ENCODE results near the gene IL18.
"Not testable (repeated sequence)": the region's sequence is repeated elsewhere in the genome, so short reads cannot be mapped to it uniquely, and the experiment has no call there.

IL18 gene

DNA sequence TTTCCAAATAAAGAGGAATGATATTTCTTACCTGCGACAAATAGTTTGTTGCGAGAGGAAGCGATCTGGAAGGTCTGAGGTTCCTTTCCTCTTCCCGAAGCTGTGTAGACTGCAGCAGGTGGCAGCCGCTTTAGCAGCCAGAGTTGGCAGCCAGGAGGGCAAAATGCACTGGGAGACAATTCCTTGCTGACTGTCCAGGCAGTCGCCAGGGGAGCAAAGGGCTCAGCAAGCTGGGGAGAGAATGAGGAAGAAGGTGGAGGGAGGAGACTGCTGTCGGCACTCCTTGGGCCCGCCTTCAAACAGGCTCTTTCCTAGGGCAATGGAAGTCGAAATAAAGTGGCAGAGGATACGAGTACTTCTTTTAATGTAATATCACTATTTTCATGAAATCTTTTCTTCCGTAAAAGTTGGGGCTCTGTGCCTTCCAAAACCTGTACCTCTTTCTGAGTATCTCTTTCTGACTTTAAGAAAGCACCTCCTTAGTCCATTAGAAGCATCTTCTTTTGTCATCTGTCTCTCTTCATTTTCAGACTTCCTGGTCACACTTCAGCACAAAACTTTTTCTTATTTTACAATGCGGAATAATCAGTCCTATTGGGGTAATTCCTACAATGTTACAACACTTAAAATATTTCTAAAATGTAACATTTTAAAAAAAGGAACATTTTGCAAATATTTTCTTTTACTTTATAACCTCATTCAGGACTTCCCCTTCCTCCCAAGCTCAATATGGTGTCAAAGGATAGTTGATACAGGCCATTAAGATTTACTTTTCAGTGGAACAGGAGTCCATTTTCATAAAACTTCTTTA, at the start of gene IL18:
IL18 (minus strand) TSS at position 220 of the 811 bp plus-strand sequence. CDS start 9,041 bp downstream, outside the sequence.
- DNase-seq: no peak

DNA sequence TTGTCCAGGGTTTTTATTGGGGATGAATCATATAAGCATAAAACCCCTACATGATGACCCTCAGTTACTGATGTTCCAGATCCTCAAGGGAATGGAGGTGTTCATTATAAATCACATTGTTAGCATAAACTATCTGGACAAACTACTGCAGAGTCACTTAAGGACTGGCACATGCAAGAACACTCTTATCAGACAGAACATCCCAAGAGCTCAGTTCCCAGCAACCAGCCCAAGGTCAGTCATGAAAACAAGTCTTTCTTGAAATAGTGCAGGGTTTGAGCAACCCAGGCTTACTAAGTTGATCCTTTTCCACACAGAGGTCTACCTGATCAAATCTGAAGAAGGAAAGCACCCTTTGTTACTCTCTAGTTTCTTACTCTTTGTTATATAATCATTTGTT, 48.8 kb upstream of the IL18 start:
- DNase-seq: no peak

DNA sequence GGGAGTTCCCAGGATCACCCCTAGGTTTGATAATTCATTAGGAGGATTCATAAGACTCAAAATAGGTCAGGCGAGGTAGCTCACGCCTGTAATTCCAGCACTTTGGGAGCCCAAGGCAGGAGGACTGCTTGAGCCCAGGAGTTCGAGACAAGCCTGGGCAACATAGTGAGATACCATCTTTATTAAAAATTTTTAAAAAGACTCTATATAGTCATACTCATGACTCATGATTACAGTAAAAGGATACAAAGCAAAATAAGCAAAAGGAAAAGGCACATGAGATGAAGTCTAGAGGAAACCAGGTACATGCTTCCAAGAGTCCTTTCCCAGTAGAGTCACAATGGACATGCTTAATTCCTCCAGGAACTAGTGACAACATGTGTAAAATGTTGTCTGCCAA, 48.4 kb upstream of the IL18 start:
- no peak for DNase-seq

DNA sequence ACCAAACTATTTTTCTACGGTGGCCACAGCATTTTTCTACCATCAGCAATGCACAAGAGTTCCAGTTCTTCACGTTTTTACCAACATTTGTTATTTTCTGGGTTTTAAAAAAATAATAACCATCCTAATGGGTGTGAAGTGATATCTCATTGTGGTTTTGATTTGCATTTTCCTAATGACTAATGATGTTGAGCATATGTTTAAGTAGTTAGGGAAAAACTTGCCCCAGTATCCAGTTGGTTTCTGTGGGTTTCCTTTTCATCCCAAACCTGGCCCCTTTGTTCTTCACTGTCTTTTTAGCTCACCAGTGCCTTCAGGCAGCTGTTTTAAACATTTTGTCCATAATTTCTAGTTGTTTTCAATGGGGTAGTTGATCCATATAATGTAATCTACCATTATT, 47.6 kb upstream of the IL18 start:
- DNase-seq: no peak

DNA sequence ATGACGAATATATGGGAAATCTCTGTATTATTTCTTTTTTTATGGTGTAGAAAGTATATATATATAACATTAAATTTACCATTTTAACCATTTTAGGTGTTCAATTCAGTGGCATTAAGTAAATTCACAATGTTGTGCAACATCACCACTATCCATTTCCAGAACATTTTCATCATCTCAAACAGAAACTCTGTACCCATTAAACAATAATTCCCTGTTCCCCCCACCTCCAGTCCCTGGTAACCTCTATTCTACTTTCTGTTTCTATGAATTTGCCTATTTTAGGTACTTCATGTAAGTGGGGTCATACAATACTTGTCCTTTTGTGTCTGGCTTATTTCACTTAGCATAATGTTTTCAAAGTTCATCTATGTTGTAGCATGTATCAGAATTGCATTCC, 47.0 kb upstream of the IL18 start:
- no peak for DNase-seq

DNA sequence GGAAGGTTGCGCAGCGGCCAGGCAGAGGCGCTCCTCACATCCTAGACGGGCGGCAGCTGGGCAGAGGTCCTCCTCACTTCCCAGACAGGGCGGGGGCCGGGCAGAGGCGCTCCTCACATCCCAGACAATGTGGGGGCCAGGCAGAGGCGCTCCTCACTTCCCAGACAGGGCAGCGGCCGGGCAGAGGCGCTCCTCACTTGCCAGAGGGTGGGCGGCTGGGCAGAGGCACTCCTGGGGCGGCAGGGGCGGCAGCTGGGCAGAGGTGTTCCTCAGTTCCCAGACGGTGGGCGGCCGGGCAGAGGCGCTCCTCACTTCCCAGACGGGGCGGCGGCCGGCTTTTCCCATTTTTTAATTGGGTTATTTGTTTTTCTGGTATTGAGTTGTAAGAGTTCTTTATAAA, 42.2 kb upstream of the IL18 start:
- DNase-seq: no peak

DNA sequence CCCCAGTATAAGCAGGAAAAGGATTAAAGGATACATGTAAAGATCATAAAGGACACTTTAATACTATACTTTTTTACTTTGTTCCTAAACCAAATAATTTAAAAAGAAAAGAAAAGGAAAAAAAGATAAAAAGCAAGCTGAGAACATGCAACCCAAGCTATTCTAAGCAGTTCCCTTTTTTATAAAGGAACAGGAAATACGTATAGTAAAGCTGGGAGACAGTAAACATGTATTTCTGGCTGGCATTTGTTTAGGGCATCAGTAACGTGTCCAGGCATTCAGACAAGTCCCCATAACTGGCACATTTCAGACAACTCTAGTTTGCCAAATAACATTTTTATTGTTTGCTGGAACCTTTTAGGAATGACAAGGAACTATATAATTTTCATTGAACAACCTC, 36.4 kb upstream of the IL18 start:
- no peak for DNase-seq

DNA sequence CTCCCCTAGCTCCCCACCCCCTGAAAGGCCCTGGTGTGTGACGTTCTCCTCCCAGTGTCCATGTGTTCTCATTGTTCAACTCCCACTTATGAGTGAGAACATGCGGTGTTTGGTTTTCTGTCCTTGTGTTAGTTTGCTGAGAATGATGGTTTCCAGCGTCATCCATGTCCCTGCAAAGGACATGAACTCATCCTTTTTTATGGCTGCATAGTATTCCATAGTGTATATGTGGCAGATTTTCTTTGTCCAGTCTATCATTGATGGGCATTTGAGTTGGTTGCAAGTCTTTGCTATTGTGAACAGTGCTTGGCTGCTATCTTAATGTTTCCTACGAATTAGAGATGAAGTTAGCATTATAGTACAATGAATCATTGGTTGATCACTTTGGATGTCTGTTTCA, 35.2 kb upstream of the IL18 start:
- not testable (repeated sequence) for DNase-seq

DNA sequence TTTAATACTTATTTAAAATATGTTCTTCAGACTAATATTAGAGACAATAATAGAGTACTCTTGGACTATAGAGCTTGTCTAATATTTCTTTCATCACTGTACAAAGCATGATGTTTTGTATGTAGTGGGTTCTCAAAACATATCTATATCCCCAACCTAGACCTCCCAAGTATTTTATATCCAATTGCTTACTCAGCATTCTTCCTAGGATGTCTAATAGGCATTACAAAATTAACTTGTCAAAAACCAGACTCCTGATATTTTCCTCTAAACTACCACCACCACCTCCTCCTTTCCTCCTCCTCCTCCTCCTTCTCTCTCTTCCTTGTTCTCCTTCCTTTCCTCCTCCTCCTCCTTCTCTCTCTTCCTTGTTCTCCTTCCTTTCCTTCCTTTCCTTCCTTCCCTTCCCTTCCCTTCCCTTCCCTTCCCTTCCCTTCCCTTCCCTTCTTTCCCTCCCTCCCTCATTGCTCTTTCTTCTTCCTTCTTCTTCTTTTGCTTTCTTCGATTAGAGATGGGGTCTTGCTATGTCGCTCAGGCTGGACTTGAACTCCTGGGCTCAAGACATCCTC, 32.7 kb upstream of the IL18 start:
- DNase-seq: no peak

DNA sequence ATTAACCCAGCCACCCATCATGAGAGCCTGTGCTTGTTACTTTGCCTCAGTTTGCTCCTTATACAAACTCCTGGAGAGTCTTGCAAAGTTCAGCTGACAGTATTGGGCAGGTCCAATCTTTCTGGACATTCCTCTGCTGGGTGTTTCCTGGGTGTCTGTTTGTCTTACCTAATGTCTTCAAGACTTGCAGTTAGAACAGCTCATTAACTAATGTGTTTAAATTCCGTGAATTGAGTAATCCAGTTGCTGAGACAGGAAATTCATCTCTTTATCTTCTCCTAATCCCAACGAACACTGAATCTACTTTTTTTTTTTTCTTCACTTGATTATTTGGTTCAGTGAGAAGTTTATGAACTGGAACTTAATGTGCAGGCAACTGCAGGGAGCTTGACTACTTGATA, 32.1 kb upstream of the IL18 start:
- no peak for DNase-seq

DNA sequence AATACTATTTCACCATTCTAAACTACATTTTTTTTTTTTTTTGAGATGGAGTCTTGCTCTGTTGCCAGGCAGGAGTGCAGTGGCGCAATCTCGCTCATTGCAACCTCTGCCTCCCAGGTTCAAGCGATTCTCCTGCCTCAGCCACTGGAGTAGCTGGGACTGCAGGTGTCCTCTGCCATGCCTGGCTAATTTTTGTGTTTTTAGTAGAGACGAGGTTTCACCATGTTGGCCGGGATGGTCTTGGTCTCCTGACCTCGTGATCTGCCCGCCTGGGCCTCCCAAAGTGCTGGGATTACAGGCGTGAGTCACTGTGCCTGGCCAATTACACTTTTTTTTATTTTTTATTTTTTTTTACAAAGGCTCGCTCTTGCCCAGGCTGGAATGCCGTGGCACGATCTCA, 31.2 kb upstream of the IL18 start:
- not testable (repeated sequence) for DNase-seq

DNA sequence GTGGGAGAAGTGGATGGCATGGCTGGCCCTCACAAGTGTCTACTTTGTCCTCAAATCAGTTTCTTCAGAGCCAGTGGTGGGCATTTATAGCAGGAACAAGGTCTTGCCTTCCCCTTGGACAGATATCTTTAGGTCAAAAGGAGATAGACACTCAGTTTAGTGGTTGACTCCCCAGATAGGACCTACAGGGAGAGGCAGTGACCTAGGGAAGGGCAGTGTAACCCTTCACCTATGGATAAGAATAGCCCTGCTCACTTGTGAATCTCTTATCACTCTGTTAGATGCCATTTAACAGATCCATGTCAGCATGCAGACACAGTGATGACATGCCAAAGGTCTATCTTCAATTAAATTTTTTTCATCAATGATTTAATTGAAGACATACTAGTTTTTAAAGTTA, 22.4 kb upstream of the IL18 start:
- no peak for DNase-seq

DNA sequence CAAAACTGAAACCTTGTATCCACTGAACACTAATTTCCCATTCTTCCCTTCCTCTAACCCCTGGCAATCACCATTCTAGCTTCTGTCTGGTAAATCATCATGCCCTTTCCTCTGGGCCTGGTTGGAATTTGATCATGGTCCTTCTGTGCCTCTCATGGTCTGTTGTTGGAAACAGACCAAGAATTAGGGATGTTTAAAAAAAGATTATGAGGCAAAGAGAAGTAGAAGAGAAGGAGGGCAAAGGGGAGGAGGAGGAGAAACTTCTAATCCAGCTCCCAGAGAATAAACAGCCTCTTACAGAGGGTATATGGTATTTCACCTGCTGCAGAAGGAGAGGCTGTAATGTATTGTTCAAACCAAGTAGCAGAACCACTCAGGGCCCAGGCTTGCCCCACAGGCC, 22.0 kb upstream of the IL18 start:
- DNase-seq: no peak

DNA sequence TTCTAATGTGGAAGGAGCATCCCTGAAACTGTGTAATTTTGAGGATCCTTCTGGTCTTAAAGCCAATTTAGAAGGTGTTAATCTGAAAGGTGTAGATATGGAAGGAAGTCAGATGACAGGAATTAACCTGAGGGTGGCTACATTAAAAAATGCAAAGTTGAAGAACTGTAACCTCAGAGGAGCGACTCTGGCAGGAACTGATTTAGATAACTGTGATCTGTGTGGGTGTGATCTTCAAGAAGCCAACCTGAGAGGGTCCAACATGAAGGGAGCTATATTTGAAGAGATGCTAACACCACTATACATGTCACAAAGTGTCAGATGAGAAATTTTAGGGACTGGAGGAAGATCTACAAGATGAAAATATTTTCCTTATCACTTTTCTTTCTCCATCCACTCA, 19.0 kb upstream of the IL18 start:
- DNase-seq: no peak

DNA sequence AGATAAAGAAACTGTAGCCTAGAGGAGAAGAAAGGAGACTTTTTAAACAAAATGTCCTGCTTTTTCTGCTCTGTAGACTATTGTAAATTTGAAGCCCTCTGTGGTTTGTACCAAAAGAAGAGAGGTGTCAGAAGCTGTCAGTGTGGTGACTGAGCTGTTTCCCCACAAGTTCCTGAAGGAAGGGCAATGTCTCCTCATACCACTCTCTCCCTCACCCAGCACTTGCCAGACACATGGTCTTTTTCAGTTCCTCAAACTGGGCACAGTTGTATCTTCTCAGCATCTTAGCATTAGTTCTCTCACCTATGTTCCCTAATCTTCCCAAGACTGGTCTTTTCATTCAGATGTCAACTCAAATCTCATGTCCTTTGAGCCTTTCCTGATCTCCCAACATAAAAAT, 15.7 kb upstream of the IL18 start:
- no peak for DNase-seq

DNA sequence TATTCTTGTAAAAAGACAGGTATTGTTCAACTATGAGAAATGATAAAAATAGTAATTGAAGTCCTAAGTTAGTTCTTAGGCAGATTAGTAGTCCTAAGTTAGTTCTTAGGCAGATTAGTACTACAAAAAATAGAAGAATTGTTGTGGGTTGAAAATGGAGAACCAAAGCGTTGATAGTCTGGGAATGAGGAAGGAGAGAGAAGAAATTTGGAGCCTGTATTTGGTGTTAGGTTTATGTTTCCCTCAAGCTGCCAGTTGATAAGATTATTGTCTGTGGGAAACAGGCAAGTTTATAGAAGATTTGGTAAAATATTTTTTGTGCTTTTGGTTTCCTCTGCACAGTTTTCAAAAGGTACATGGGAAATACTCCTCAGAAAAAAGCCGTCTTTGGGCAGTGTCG, 15.0 kb upstream of the IL18 start:
- no peak for DNase-seq

DNA sequence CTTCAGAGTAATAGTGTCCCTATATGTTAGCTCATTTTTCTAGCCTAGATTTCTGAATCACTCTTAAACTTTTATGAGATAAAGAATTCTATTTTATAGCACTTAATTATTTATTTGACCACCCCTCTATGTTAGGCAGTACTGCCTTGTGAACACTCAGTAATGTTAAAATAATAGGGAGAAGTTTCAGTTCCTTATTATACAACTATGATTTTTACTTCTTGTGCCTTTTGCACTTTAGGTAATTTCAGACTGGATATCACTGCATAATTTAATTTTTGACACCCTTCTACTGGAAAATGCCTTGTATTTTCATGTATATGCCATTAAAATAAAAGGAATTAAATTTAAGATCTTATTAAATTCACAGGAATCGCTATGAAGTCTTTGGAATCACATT, 14.5 kb upstream of the IL18 start:
- no peak for DNase-seq

DNA sequence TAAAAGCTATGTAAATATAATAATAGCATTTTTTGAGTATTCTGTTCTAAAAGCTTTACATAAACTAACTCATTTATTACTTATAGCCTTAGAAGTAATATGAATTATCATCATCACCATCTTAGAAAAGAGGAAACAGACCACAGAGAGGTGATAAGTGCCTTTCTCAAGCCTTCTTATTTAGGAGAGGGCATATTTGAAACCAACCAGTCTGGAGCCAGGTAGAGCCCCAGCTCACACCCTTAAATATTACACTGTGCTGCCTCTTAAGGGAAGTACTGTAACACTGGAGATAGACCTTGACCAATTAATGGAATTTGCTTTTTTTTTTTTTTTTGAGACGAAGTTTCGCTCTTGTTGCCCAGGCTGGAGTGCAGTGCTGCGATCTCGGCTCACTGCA, 13.7 kb upstream of the IL18 start:
- DNase-seq: no peak

DNA sequence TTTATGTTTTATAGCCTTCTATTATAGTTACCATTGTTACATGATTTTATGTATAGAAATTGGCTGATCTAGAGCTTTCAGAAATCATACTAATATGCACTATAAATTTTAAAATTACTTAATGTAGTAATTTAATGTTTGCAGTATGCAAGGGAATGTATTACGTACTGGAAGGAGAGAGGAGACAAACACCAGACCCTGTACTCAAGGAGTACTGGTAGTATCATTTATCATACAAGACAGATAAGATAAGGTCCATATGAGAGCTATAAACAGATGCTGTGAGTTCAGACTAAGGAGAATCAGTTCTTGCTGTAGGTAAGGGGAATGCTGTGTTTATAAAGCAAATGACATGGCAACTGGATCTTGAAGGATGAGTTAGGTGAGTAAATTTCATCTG, 12.2 kb upstream of the IL18 start:
- DNase-seq: no peak

DNA sequence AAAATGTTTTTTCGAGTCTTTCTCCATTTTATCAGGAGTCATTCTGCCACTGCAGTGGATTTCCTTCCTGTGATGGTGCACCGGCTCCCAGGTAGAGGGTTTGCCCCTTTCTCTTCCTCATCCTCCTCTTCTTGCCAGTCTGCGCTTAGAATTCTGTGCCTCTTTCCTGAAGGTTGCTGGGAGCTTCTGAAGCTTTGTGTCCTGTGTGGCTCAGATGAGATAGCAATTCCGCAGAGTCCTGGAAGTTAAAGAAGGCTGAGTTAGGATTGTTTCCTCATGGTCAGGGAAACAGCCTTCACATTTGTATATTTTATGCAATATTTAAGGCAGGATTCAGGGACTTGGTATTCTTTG, 11.7 kb upstream of the IL18 start:
- DNase-seq: no peak

DNA sequence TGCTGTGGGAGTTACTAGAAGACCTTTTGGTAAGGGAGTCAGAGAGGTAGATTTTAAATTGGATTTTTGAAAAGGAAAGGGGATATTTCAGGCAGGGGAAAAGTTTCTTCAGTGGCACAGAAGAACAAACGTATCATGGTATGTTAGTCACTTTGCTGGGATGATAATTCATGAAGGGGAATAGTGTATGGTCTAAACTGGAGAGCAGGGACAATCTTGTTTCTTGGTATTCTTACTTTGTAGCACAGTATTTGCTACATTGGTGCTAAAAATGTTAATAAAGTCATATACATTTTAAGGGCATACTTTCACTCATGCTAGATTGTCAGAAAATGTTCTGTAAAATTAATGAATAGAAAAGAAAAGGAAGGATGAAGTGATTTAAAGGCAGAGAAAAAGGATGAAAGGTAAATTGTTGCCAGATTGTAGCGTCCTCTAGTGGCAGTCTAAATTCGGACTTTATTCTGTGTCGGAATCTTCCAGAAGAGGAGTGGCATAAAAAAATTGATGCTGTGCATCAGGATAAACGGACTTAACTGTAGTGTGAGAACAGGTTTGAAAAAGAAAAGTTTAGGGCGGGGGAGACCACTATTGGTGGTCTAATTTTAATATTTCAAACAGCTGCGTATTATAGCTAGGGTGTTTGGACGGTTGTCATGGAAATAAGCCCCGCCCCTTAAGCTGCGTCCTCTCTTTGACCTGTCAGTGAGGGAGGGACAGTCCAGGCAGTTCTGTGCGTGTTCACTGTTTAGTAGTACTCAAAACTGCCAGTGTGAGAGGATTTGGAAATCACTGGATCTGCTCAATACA, 11.1 kb upstream of the IL18 start, which contains the start of gene BCO2:
BCO2 (plus strand) TSS at position 724 of the 810 bp plus-strand sequence. CDS start 90 bp downstream, outside the sequence.
- DNase-seq: peak; percentile 91

DNA sequence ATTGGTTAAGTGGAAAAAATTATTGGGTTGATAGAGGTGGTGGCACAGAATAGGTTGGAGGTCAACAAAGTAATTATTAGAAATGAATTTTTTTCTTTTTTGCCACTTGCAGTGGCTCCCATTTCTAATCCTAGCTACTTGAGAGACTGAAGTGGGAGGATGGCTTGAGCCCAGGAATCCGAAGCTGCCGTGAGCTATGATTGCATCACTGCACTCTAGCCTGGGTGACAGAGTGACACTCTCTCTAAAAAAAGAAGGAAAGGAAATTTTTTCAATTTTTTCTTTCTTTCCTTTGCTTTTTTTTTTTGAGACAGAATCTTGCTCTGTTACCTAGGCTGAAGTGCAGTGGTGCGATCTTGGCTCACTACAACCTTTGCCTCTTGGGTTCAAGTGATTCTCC, 9.3 kb upstream of the IL18 start:
- no peak for DNase-seq

DNA sequence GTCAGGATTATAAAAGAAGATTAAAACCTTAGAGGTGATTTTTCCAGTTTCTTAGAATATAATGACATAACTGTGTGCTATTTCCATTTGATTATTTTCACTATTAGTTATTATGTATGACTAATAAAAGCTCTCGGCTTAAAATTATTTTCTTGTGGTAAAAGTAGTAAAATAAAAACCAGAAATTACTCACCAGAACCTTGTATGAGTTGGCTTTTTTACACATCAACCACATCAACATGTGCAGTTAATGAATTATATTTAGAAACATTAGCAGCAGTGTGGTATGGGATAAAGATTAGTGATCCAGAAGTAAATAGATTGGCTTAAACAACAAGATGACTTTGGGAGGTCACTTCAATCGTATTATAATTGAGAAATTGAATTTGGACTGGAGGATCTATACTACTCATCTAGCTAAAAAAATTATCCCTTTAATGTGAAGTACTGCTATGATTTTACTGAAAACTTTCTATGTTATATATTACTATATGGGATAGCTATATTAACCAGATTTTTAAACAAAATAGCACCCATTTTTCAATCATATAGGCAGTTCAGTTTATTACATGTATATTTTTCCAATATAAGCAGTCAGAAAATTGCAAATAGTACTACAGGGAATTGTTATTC, 8.6 kb upstream of the IL18 start:
- no peak for DNase-seq

DNA sequence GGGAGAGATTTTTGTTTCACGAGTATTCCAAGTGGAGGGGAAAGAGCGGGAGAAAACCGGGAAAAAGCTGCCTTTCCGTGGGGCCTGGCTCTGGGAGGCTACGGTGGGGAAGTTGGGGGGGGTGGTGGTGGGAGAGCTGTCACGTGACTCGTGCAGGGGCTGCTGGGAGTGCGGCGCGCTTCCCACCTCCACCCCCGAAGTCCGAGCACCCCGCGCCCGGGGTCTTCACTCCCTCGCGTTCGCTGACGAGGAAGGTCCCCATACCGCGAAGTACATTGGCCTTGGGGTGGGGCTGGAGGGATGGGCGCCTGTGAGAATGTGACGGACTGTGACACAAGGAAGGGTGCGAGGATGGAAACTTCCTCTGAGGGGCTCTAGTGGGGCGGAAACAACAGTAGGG, 3.3 kb upstream of the IL18 start, which contains the start of gene TEX12:
TEX12 (plus strand) TSS at position 228 of the 400 bp plus-strand sequence. CDS start 1,897 bp downstream, outside the sequence.
- no peak for DNase-seq
